ENCODE measurements around the gene CYP24A1. TPM values are rescaled to one million over a fixed set of nuclear protein-coding genes. Genes with fewer than 3 reads are reported as not detected.
A peak's percentile ranks its signal among the peaks of the same experiment; 100 is the strongest.

The CYP24A1 gene
- total RNA-seq, 4 donors from 2014 or later = 4.8 TPM; not detected in 3

GRCh38 chr20:54176610-54177009 lies 2.8 kb upstream of the CYP24A1 start:
- H3K27me3 ChIP-seq = peaks cover 4 to 20% of the 10 kb centered on the region in 2 donors
- H3K9me3 ChIP-seq = no peaks in the 10 kb centered on the region
- DNase-seq = no peak
- H3K4me3 ChIP-seq = no peak overlapping the region
- H3K4me1 ChIP-seq = peaks cover 0 to 11% of the 10 kb centered on the region in 2 donors
- TF ChIP-seq POLR2A (IDR thresholded peaks at IDR 0.05) (no peak), CTCF (IDR thresholded peaks at IDR 0.05) (no peak)
- intact Hi-C loops (cut with DNase I; ENCODE audit: low total_unique reads) = no loop called here
- H3K36me3 ChIP-seq = no peaks in the 10 kb centered on the region
- H3K27ac ChIP-seq = no peak overlapping the region

- no peak for DNase-seq
- peaks cover 0 to 11% of the 10 kb centered on the region in 2 donors for H3K4me1 ChIP-seq
- no peak overlapping the region for H3K27ac ChIP-seq
- H3K36me3 ChIP-seq = no peaks in the 10 kb centered on the region
- no peaks in the 10 kb centered on the region for H3K9me3 ChIP-seq
- H3K27me3 ChIP-seq = peaks cover 4 to 27% of the 10 kb centered on the region in 2 donors
- TF ChIP-seq CTCF (IDR thresholded peaks at IDR 0.05) (no peak), POLR2A (IDR thresholded peaks at IDR 0.05) (no peak)
- intact Hi-C loops (cut with DNase I; ENCODE audit: low total_unique reads) = no loop called here
- no peak overlapping the region for H3K4me3 ChIP-seq
Observed at GRCh38 chr20:54174457-54175175, 830 bp upstream of the CYP24A1 start.

GRCh38 chr20:54172856-54173652 lies 732 bp downstream of the CYP24A1 start:
- Histone ChIP-seq H3K27ac (no peak overlapping the region), H3K4me1 (peaks cover 0 to 11% of the 10 kb centered on the region in 2 donors), H3K4me3 (no peak overlapping the region), H3K27me3 (peaks cover 4 to 27% of the 10 kb centered on the region in 2 donors), H3K36me3 (no peaks in the 10 kb centered on the region), H3K9me3 (no peaks in the 10 kb centered on the region)
- intact Hi-C loops (cut with DNase I; ENCODE audit: low total_unique reads) = no loop called here
- TF ChIP-seq POLR2A (IDR thresholded peaks at IDR 0.05) = peak in 1 of 2 donors; percentile 11
- no peak for TF ChIP-seq CTCF (IDR thresholded peaks at IDR 0.05)
- DNase-seq = no peak

- H3K4me3 ChIP-seq = no peak overlapping the region
- intact Hi-C loops (cut with DNase I; ENCODE audit: low total_unique reads) = no loop called here
- DNase-seq = no peak
- H3K9me3 ChIP-seq = no peaks in the 10 kb centered on the region
- no peak for TF ChIP-seq CTCF (IDR thresholded peaks at IDR 0.05)
- no peak for TF ChIP-seq POLR2A (IDR thresholded peaks at IDR 0.05)
- no peaks in the 10 kb centered on the region for H3K36me3 ChIP-seq
- H3K27me3 ChIP-seq = peaks cover 4 to 27% of the 10 kb centered on the region in 2 donors
- peaks cover 0 to 11% of the 10 kb centered on the region in 2 donors for H3K4me1 ChIP-seq
- H3K27ac ChIP-seq = no peak overlapping the region
Observed at GRCh38 chr20:54172532-54172855, 1.3 kb downstream of the CYP24A1 start.

- H3K36me3 ChIP-seq = no peaks in the 10 kb centered on the region
- H3K27ac ChIP-seq = no peak overlapping the region
- intact Hi-C loops (cut with DNase I; ENCODE audit: low total_unique reads) = no loop called here
- no peak for DNase-seq
- peaks cover 0 to 11% of the 10 kb centered on the region in 2 donors for H3K4me1 ChIP-seq
- TF ChIP-seq CTCF (IDR thresholded peaks at IDR 0.05) = no peak
- H3K9me3 ChIP-seq = no peaks in the 10 kb centered on the region
- peaks cover 4 to 27% of the 10 kb centered on the region in 2 donors for H3K27me3 ChIP-seq
- no peak overlapping the region for H3K4me3 ChIP-seq
Observed at GRCh38 chr20:54170963-54171362, 2.8 kb downstream of the CYP24A1 start.
